Measurements from ENCODE around the gene MEA1. TPM values are rescaled to one million over a fixed set of nuclear protein-coding genes. Genes with fewer than 3 reads are reported as not detected.

The MEA1 gene
- total and polyA plus RNA-seq, 2 of the 4 experiments (the other 2 are of a cell fraction): 116 to 126 TPM

GRCh38 chr6:43007126-43007525, 6.6 kb downstream of the MEA1 start:
- H3K56ac ChIP-seq (ENCODE audit: extremely low read depth, insufficient read depth, low read length): no peak overlapping the region
- H4K5ac ChIP-seq (ENCODE audit: low read depth, low read length): no peak overlapping the region
- no peaks in the 10 kb centered on the region for H3K9me1 ChIP-seq (ENCODE audit: insufficient read depth, low read length)
- ATAC-seq (ENCODE audit: low read depth): no peak
- DNase-seq: no peak
- in situ Hi-C loops (cut with MboI; ENCODE audit: low sequenced_read_pairs): no loop called here
- no peak overlapping the region for H2BK5ac ChIP-seq (ENCODE audit: low read depth, low read length, poor library complexity, severe bottlenecking)
- BruUV-seq (replicated peaks): no TSS peak
- dilution Hi-C loops (cut with HindIII; ENCODE audit: low sequenced_read_pairs, unreplicated experiment): no loop called here
- no peak overlapping the region for H3K4me2 ChIP-seq (ENCODE audit: low read depth, low read length)
- no peak overlapping the region for H4K8ac ChIP-seq (ENCODE audit: low read depth in 2 of 2, low read length in 2 of 2)
- 79% methylated on average over 4 of the region's 9 CpGs; no CpG with 5 or more reads in 1 of the 2 experiments for WGBS, 2 experiments (ENCODE audit: extremely low coverage in 2 of 2, insufficient read length in 1 of 2)
- no peak overlapping the region for H2AK5ac ChIP-seq (ENCODE audit: low read depth, low read length)
- H4K20me1 ChIP-seq (ENCODE audit: insufficient read depth, low read length): no peaks in the 10 kb centered on the region; the same call in 1 of the 2 replicates
- no peak overlapping the region for H2BK120ac ChIP-seq (ENCODE audit: low read depth, low read length)
- H3K4me3 ChIP-seq (ENCODE audit: insufficient read depth, low read depth, low read length): no peak overlapping the region
- no peaks in the 10 kb centered on the region for H3K4me1 ChIP-seq (ENCODE audit: control insufficient read depth, insufficient read depth, low read length)
- no peak overlapping the region for H2BK20ac ChIP-seq (ENCODE audit: low read depth, low read length)
- H3K14ac ChIP-seq (replicated peaks; ENCODE audit: low read depth, low read length): no peak overlapping the region
- TF ChIP-seq RFX5 (IDR thresholded peaks at IDR 0.05; ENCODE audit: low read depth, low read length) (no peak), FOS (IDR thresholded peaks at IDR 0.05; ENCODE audit: low read depth, low read length) (no peak), RCOR1 (IDR thresholded peaks at IDR 0.05; ENCODE audit: insufficient replicate concordance, low read length) (no peak), CEBPB (IDR thresholded peaks at IDR 0.05; ENCODE audit: low read depth, low read length) (no peak), NFE2L2 (IDR thresholded peaks at IDR 0.05; ENCODE audit: low read depth, low read length) (no peak), CTCF (conservative IDR thresholded peaks at IDR 0.05; ENCODE audit: low read depth, low read length) (no peak), SMC3 (IDR thresholded peaks at IDR 0.05; ENCODE audit: low read depth, low read length) (no peak), MAFK (IDR thresholded peaks at IDR 0.05; ENCODE audit: low read depth, low read length) (no peak), POLR2A (IDR thresholded peaks at IDR 0.05; ENCODE audit: low read depth, low read length) (no peak), MAZ (IDR thresholded peaks at IDR 0.05; ENCODE audit: borderline replicate concordance, low read depth, low read length) (no peak)
- H3K79me1 ChIP-seq (ENCODE audit: low read depth in 1 of 2, low read length in 2 of 2): peaks cover 5 to 32% of the 10 kb centered on the region in 2 experiments; a peak in 2 of 4 replicates
- H3K9ac ChIP-seq (ENCODE audit: low read depth, low read length): no peak overlapping the region
- intact Hi-C loops (cut with micrococcal nuclease): no loop called here
- H3K9me3 ChIP-seq (ENCODE audit: control insufficient read depth, insufficient read depth, low read length): no peaks in the 10 kb centered on the region
- no peak overlapping the region for H3K27ac ChIP-seq (ENCODE audit: insufficient read depth, low read length)
- no peak overlapping the region for H3K18ac ChIP-seq (ENCODE audit: low read depth, low read length)
- no peak overlapping the region for H4K91ac ChIP-seq (ENCODE audit: insufficient read depth, low read depth, low read length)
- peaks cover 54% of the 10 kb centered on the region for H3K36me3 ChIP-seq (ENCODE audit: control insufficient read depth, insufficient read depth, low read length)
- ChIA-PET POLR2A (ENCODE audit: unreplicated experiment) (no interaction called here), CTCF (interaction anchor here (1.2 kb wide), 1 partner anchor 16 kb away, joined by 3 read pairs; no protein-coding TSS in a partner anchor)
- no peak overlapping the region for H2AFZ ChIP-seq (replicated peaks; ENCODE audit: low read length, poor library complexity)
- H3K23ac ChIP-seq (ENCODE audit: low read depth, low read length): no peak overlapping the region
- H3K4ac ChIP-seq (ENCODE audit: low read depth, low read length): no peak overlapping the region
- no peak overlapping the region for H2BK15ac ChIP-seq (ENCODE audit: low read depth, low read length)
- no peaks in the 10 kb centered on the region for H3K27me3 ChIP-seq (ENCODE audit: control insufficient read depth, insufficient read depth, low read length)
- H2AK9ac ChIP-seq (replicated peaks; ENCODE audit: low read depth, low read length, poor library complexity): no peak overlapping the region

All from IMR-90 (cell line).